CD4-positive, alpha-beta T cell treated with Interleukin-15 for 1 hour (primary cell): ENCODE measurements around the gene CDK14.
A peak's percentile ranks its signal among the peaks of the same experiment; 100 is the strongest.
"Not testable (repeated sequence)": the region's sequence is repeated elsewhere in the genome, so short reads cannot be mapped to it uniquely, and the experiment has no call there.

Experiments
- DNase-seq: peaks from one replicate; pipeline ENCODE4 v3.0.0-alpha.2; 2020

Gene CDK14

GRCh38 chr7:90763108-90763507, 167.0 kb downstream of the CDK14 start:
- no peak for DNase-seq

- DNase-seq = no peak
Measured at GRCh38 chr7:90764848-90765570, 168.9 kb downstream of the CDK14 start.

GRCh38 chr7:90766814-90767564, 170.9 kb downstream of the CDK14 start:
- no peak for DNase-seq

- DNase-seq = no peak
Measured at GRCh38 chr7:90768301-90768700, 172.2 kb downstream of the CDK14 start.

- no peak for DNase-seq
Measured at GRCh38 chr7:90769036-90769435, 172.9 kb downstream of the CDK14 start.

GRCh38 chr7:90769566-90769965, 173.4 kb downstream of the CDK14 start:
- not testable (repeated sequence) for DNase-seq

GRCh38 chr7:90771281-90771680, 175.2 kb downstream of the CDK14 start:
- DNase-seq = no peak

- DNase-seq = peak; percentile 55
Measured at GRCh38 chr7:90772410-90772809, 176.3 kb downstream of the CDK14 start.

- no peak for DNase-seq
Measured at GRCh38 chr7:90773269-90773668, 177.1 kb downstream of the CDK14 start.

GRCh38 chr7:90774706-90775105, 178.6 kb downstream of the CDK14 start:
- no peak for DNase-seq

- no peak for DNase-seq
Measured at GRCh38 chr7:90775383-90775965, 179.4 kb downstream of the CDK14 start.

- DNase-seq = no peak
Measured at GRCh38 chr7:90777041-90777440, 180.9 kb downstream of the CDK14 start.

- DNase-seq = no peak
Measured at GRCh38 chr7:90777465-90777864, 181.3 kb downstream of the CDK14 start.

- DNase-seq = no peak
Measured at GRCh38 chr7:90777886-90778285, 181.8 kb downstream of the CDK14 start.

- DNase-seq = no peak
Measured at GRCh38 chr7:90788052-90788451, 191.9 kb downstream of the CDK14 start.

GRCh38 chr7:90789736-90790306, 193.7 kb downstream of the CDK14 start:
- no peak for DNase-seq

GRCh38 chr7:90791596-90791995, 195.5 kb downstream of the CDK14 start:
- no peak for DNase-seq

GRCh38 chr7:90792301-90792700, 196.2 kb downstream of the CDK14 start:
- no peak for DNase-seq

- not testable (repeated sequence) for DNase-seq
Measured at GRCh38 chr7:90794234-90794633, 198.1 kb downstream of the CDK14 start.

GRCh38 chr7:90797596-90797995, 201.5 kb downstream of the CDK14 start:
- DNase-seq = no peak

- DNase-seq = no peak
Measured at GRCh38 chr7:90804370-90804769, 208.2 kb downstream of the CDK14 start.

- DNase-seq = not testable (repeated sequence)
Measured at GRCh38 chr7:90815552-90815951, 219.4 kb downstream of the CDK14 start.

- no peak for DNase-seq
Measured at GRCh38 chr7:90816511-90817142, 220.5 kb downstream of the CDK14 start.
